ENCODE data around the gene CTSL. TPM values are rescaled to one million over a fixed set of nuclear protein-coding genes. Genes with fewer than 3 reads are reported as not detected.

The CTSL gene
- total and polyA plus RNA-seq, 2 donors (not counting 1 experiment from before 2014, with no cell fraction given): 487 to 826 TPM

GRCh38 chr9:87760529-87760928, 34.6 kb downstream of the CTSL start:
- Histone ChIP-seq H3K4me3 (replicated peaks in 1 of 4; ENCODE audit: control extremely low read depth in 1 of 4, insufficient read depth in 1 of 4, low read depth in 3 of 4, low read length in 4 of 4) (no peak overlapping the region), H3K4me2 (ENCODE audit: extremely low read depth, insufficient read depth, low read length) (no peak overlapping the region), H3K27me3 (ENCODE audit: control insufficient read depth, insufficient read depth, low read length) (peaks cover 4% of the 10 kb centered on the region), H3K36me3 (ENCODE audit: control insufficient read depth, insufficient read depth, low read length) (no peaks in the 10 kb centered on the region), H3K4me1 (ENCODE audit: control insufficient read depth, extremely low read depth, insufficient read depth, low read length) (no peaks in the 10 kb centered on the region), H3K27ac (ENCODE audit: insufficient read depth, low read length) (no peak overlapping the region), H2AFZ (ENCODE audit: low read length) (no peak overlapping the region), H3K9ac (ENCODE audit: insufficient read depth, low read length) (no peak overlapping the region), H3K9me3 (ENCODE audit: control insufficient read depth, insufficient read depth, low read depth, low read length) (no peaks in the 10 kb centered on the region), H4K20me1 (ENCODE audit: control insufficient read depth, extremely low read depth, insufficient read depth, low read length) (no peaks in the 10 kb centered on the region), H3K79me2 (ENCODE audit: control insufficient read depth, insufficient read depth, low read length) (no peaks in the 10 kb centered on the region)
- no peak for DNase-seq (ENCODE audit: low read depth in 2 of 2)
- no peak for TF ChIP-seq EZH2 (IDR thresholded peaks at IDR 0.05; ENCODE audit: low read length, missing control alignments)
- no peak for TF ChIP-seq CTCF (conservative IDR thresholded peaks at IDR 0.05 in 1 of 2, IDR thresholded peaks at IDR 0.05 in 1 of 2; ENCODE audit: low read depth in 1 of 2, low read length in 2 of 2)

- Histone ChIP-seq H3K36me3 (ENCODE audit: control insufficient read depth, insufficient read depth, low read length) (no peaks in the 10 kb centered on the region), H3K4me1 (ENCODE audit: control insufficient read depth, extremely low read depth, insufficient read depth, low read length) (no peaks in the 10 kb centered on the region), H3K4me3 (replicated peaks in 1 of 4; ENCODE audit: control extremely low read depth in 1 of 4, insufficient read depth in 1 of 4, low read depth in 3 of 4, low read length in 4 of 4) (no peak overlapping the region)
Observed at GRCh38 chr9:87763286-87763685, 37.4 kb downstream of the CTSL start.

GRCh38 chr9:87765521-87765920, 39.6 kb downstream of the CTSL start:
- H4K20me1 ChIP-seq (ENCODE audit: control insufficient read depth, extremely low read depth, insufficient read depth, low read length): no peaks in the 10 kb centered on the region
- no peak overlapping the region for H3K4me2 ChIP-seq (ENCODE audit: extremely low read depth, insufficient read depth, low read length)
- DNase-seq (ENCODE audit: low read depth in 2 of 2): no peak
- no peaks in the 10 kb centered on the region for H3K9me3 ChIP-seq (ENCODE audit: control insufficient read depth, insufficient read depth, low read depth, low read length)
- no peak overlapping the region for H3K9ac ChIP-seq (ENCODE audit: insufficient read depth, low read length)
- no peaks in the 10 kb centered on the region for H3K36me3 ChIP-seq (ENCODE audit: control insufficient read depth, insufficient read depth, low read length)
- H3K27me3 ChIP-seq (ENCODE audit: control insufficient read depth, insufficient read depth, low read length): peaks cover 5% of the 10 kb centered on the region
- no peaks in the 10 kb centered on the region for H3K79me2 ChIP-seq (ENCODE audit: control insufficient read depth, insufficient read depth, low read length)
- H3K27ac ChIP-seq (ENCODE audit: insufficient read depth, low read length): no peak overlapping the region
- no peak overlapping the region for H3K4me3 ChIP-seq (replicated peaks in 1 of 4; ENCODE audit: control extremely low read depth in 1 of 4, insufficient read depth in 1 of 4, low read depth in 3 of 4, low read length in 4 of 4)
- no peak overlapping the region for H2AFZ ChIP-seq (ENCODE audit: low read length)
- TF ChIP-seq EZH2 (IDR thresholded peaks at IDR 0.05; ENCODE audit: low read length, missing control alignments) (no peak), CTCF (conservative IDR thresholded peaks at IDR 0.05 in 1 of 2, IDR thresholded peaks at IDR 0.05 in 1 of 2; ENCODE audit: low read depth in 1 of 2, low read length in 2 of 2) (no peak)
- H3K4me1 ChIP-seq (ENCODE audit: control insufficient read depth, extremely low read depth, insufficient read depth, low read length): no peaks in the 10 kb centered on the region

More at GRCh38 chr9:87763286-87763685, 37.4 kb downstream of the CTSL start:
- no peaks in the 10 kb centered on the region for H3K79me2 ChIP-seq (ENCODE audit: control insufficient read depth, insufficient read depth, low read length)
- no peak overlapping the region for H2AFZ ChIP-seq (ENCODE audit: low read length)
- DNase-seq (ENCODE audit: low read depth in 2 of 2): no peak
- peaks cover 5% of the 10 kb centered on the region for H3K27me3 ChIP-seq (ENCODE audit: control insufficient read depth, insufficient read depth, low read length)
- H4K20me1 ChIP-seq (ENCODE audit: control insufficient read depth, extremely low read depth, insufficient read depth, low read length): no peaks in the 10 kb centered on the region
- H3K4me2 ChIP-seq (ENCODE audit: extremely low read depth, insufficient read depth, low read length): no peak overlapping the region
- H3K9ac ChIP-seq (ENCODE audit: insufficient read depth, low read length): no peak overlapping the region
- TF ChIP-seq CTCF (conservative IDR thresholded peaks at IDR 0.05 in 1 of 2, IDR thresholded peaks at IDR 0.05 in 1 of 2; ENCODE audit: low read depth in 1 of 2, low read length in 2 of 2) (no peak), EZH2 (IDR thresholded peaks at IDR 0.05; ENCODE audit: low read length, missing control alignments) (no peak)
- no peak overlapping the region for H3K27ac ChIP-seq (ENCODE audit: insufficient read depth, low read length)
- no peaks in the 10 kb centered on the region for H3K9me3 ChIP-seq (ENCODE audit: control insufficient read depth, insufficient read depth, low read depth, low read length)

All from fibroblast of lung (primary cell).